Measurements from ENCODE around the gene ZSCAN4. TPM values are rescaled to one million over a fixed set of nuclear protein-coding genes. Genes with fewer than 3 reads are reported as not detected.

ZSCAN4 gene
- total and polyA plus RNA-seq, 12 donors, result 0.07 to 0.16 (median 0.14) TPM; not detected in 9

DNA sequence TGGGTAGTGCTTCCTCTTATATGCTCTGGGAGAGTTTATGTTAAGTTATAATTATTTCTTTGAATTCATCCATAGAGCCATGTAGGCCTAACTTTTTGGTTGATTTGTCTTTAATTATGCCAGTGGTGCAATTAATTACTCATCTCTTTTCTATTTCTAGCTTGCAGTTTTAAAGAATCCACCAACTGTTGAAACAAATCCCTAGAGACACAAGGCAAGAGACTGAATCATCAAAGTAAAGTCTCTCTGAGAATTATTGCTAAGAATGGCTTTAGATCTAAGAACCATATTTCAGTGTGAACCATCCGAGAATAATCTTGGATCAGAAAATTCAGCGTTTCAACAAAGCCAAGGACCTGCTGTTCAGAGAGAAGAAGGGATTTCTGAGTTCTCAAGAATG is 7.1 kb downstream of the ZSCAN4 start:
- Histone ChIP-seq H3K36me3 (replicated peaks in 1 of 2) (no peaks in the 10 kb centered on the region), H3K4me1 (replicated peaks in 1 of 2) (no peaks in the 10 kb centered on the region), H3K4me3 (no peak overlapping the region), H3K27ac (no peak overlapping the region), H3K27me3 (no peaks in the 10 kb centered on the region), H3K9me3 (replicated peaks in 1 of 3) (no peaks in the 10 kb centered on the region)
- no peak for TF ChIP-seq POLR2A (IDR thresholded peaks at IDR 0.05)
- TF ChIP-seq, protein P1, sequence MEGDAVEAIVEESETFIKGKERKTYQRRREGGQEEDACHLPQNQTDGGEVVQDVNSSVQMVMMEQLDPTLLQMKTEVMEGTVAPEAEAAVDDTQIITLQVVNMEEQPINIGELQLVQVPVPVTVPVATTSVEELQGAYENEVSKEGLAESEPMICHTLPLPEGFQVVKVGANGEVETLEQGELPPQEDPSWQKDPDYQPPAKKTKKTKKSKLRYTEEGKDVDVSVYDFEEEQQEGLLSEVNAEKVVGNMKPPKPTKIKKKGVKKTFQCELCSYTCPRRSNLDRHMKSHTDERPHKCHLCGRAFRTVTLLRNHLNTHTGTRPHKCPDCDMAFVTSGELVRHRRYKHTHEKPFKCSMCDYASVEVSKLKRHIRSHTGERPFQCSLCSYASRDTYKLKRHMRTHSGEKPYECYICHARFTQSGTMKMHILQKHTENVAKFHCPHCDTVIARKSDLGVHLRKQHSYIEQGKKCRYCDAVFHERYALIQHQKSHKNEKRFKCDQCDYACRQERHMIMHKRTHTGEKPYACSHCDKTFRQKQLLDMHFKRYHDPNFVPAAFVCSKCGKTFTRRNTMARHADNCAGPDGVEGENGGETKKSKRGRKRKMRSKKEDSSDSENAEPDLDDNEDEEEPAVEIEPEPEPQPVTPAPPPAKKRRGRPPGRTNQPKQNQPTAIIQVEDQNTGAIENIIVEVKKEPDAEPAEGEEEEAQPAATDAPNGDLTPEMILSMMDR (IDR thresholded peaks at IDR 0.05), result no peak
- 50 to 71% (median 54%) methylated on average over 2 of the region's 2 CpGs for whole genome bisulfite sequencing, 4 donors
- no peak for DNase-seq
- intact Hi-C loops (cut with DNase I), result no loop called here

DNA sequence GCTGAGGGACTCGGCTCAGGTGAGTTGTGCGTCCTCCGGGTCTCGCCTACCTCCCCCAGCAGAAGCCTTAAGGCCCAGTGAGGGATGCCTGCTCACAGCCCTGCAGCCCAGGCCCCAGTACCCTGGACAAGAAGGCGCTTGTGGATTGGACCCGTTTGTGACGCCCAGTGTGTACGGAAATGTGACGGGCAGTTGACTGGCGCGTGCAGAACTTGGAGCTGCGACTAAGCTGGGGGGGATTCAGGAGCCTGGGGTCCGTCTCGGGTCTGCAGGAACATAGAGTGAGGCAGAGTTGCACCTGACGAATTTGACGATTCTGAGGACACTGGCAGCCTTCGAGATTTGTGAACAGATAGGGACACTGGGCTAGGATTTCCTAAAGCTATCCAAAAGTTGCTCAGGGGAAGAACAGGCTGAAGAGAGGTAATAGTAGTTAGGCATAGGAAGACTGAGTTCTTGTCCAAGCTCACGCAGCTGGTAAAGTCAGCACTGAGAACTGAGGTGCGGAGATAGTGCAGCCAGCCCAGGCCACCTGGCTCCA is 13.6 kb downstream of the ZSCAN4 start:
- Histone ChIP-seq H3K4me3 (peak overlapping the region; percentile 68 to 96 (median 83)), H3K27ac (peak overlapping the region in 1 of 5 donors; percentile 30), H3K36me3 (replicated peaks in 1 of 2) (peaks cover 0 to 3% of the 10 kb centered on the region in 2 donors), H3K27me3 (no peaks in the 10 kb centered on the region), H3K9me3 (replicated peaks in 1 of 3) (peaks cover 0 to 26% (median 0%) of the 10 kb centered on the region in 3 donors), H3K4me1 (replicated peaks in 1 of 2) (peaks cover 7 to 15% of the 10 kb centered on the region in 2 donors)
- DNase-seq, result no peak
- no peak for TF ChIP-seq POLR2A (IDR thresholded peaks at IDR 0.05)
- TF ChIP-seq, protein P1 (IDR thresholded peaks at IDR 0.05), result no peak
- intact Hi-C loops (cut with DNase I), result no loop called here
- WGBS, 4 donors, result 2 to 4% (median 3%) methylated on average over 7 to 19 of the region's 19 CpGs

DNA sequence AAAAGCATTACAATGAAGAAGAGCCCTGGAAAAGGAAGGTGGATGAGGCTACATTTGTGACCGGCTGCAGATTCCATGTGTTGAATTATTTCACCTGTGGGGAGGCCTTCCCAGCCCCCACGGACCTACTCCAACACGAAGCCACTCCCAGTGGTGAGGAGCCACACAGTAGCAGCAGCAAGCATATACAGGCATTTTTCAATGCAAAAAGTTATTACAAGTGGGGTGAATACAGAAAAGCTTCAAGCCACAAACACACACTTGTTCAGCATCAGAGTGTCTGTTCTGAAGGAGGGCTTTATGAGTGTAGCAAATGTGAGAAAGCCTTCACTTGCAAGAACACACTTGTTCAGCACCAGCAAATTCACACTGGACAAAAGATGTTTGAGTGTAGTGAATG is 18.0 kb downstream of the ZSCAN4 start:
- no peak overlapping the region for H3K4me3 ChIP-seq
- DNase-seq, result no peak
- intact Hi-C loops (cut with DNase I), result no loop called here
- H3K27ac ChIP-seq, result no peak overlapping the region
- peaks cover 0 to 52% (median 0%) of the 10 kb centered on the region in 3 donors for H3K9me3 ChIP-seq (replicated peaks in 1 of 3)
- WGBS, 4 donors, result 99 to 100% (median 100%) methylated on average over 3 of the region's 3 CpGs
- peaks cover 0 to 3% of the 10 kb centered on the region in 2 donors for H3K36me3 ChIP-seq (replicated peaks in 1 of 2)
- TF ChIP-seq, protein P1 (IDR thresholded peaks at IDR 0.05), result no peak
- no peak for TF ChIP-seq POLR2A (IDR thresholded peaks at IDR 0.05)
- no peaks in the 10 kb centered on the region for H3K27me3 ChIP-seq
- H3K4me1 ChIP-seq (replicated peaks in 1 of 2), result peaks cover 7 to 15% of the 10 kb centered on the region in 2 donors

DNA sequence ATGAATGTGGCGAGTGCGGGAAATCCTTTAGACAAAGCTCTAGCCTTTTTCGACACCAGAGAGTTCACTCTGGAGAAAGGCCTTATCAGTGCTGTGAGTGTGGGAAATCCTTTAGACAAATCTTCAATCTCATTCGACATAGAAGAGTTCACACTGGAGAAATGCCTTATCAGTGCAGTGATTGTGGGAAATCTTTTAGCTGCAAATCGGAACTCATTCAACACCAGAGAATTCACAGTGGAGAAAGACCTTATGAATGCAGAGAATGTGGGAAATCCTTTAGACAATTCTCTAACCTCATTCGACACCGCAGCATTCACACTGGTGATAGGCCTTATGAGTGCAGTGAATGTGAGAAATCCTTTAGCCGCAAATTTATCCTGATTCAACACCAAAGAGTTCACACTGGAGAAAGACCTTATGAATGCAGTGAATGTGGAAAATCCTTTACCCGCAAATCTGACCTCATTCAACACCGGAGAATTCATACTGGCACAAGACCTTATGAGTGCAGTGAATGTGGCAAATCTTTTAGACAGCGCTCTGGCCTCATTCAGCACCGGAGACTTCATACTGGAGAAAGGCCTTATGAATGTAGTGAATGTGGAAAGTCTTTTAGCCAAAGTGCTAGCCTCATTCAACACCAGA is 18.8 kb downstream of the ZSCAN4 start:
- peaks cover 0 to 3% of the 10 kb centered on the region in 2 donors for H3K36me3 ChIP-seq (replicated peaks in 1 of 2)
- DNase-seq, result no peak
- no peak overlapping the region for H3K4me3 ChIP-seq
- H3K27me3 ChIP-seq, result no peaks in the 10 kb centered on the region
- H3K27ac ChIP-seq, result no peak overlapping the region
- peaks cover 0 to 52% (median 0%) of the 10 kb centered on the region in 3 donors for H3K9me3 ChIP-seq (replicated peaks in 1 of 3)
- intact Hi-C loops (cut with DNase I), result no loop called here
- peaks cover 6 to 12% of the 10 kb centered on the region in 2 donors for H3K4me1 ChIP-seq (replicated peaks in 1 of 2)
- TF ChIP-seq POLR2A (IDR thresholded peaks at IDR 0.05), result no peak
- TF ChIP-seq, protein P1 (IDR thresholded peaks at IDR 0.05), result no peak
- 92 to 99% (median 98%) methylated on average over 12 of the region's 12 CpGs for WGBS, 4 donors
